ENCODE data around the gene ATP7B. TPM values are rescaled to one million over a fixed set of nuclear protein-coding genes. Genes with fewer than 3 reads are reported as not detected.

Gene ATP7B
- total and polyA plus RNA-seq, 2 donors (not counting 1 experiment from before 2014, with no cell fraction given) = 1.7 to 3.3 TPM

- H2AFZ ChIP-seq (ENCODE audit: low read length) = no peak overlapping the region
- no peaks in the 10 kb centered on the region for H3K9me3 ChIP-seq (ENCODE audit: control insufficient read depth, insufficient read depth, low read depth, low read length)
- no peak overlapping the region for H3K4me3 ChIP-seq (replicated peaks in 1 of 4; ENCODE audit: control extremely low read depth in 1 of 4, insufficient read depth in 1 of 4, low read depth in 3 of 4, low read length in 4 of 4)
- no peaks in the 10 kb centered on the region for H3K36me3 ChIP-seq (ENCODE audit: control insufficient read depth, insufficient read depth, low read length)
- TF ChIP-seq EZH2 (IDR thresholded peaks at IDR 0.05; ENCODE audit: low read length, missing control alignments) (no peak), CTCF (conservative IDR thresholded peaks at IDR 0.05 in 1 of 2, IDR thresholded peaks at IDR 0.05 in 1 of 2; ENCODE audit: low read depth in 1 of 2, low read length in 2 of 2) (no peak)
- no peaks in the 10 kb centered on the region for H3K27me3 ChIP-seq (ENCODE audit: control insufficient read depth, insufficient read depth, low read length)
- no peaks in the 10 kb centered on the region for H3K79me2 ChIP-seq (ENCODE audit: control insufficient read depth, insufficient read depth, low read length)
- no peak overlapping the region for H3K27ac ChIP-seq (ENCODE audit: insufficient read depth, low read length)
- H4K20me1 ChIP-seq (ENCODE audit: control insufficient read depth, extremely low read depth, insufficient read depth, low read length) = no peaks in the 10 kb centered on the region
- H3K4me1 ChIP-seq (ENCODE audit: control insufficient read depth, extremely low read depth, insufficient read depth, low read length) = no peaks in the 10 kb centered on the region
- H3K9ac ChIP-seq (ENCODE audit: insufficient read depth, low read length) = no peak overlapping the region
- DNase-seq (ENCODE audit: low read depth in 2 of 2) = no peak
- H3K4me2 ChIP-seq (ENCODE audit: extremely low read depth, insufficient read depth, low read length) = no peak overlapping the region
Observed at GRCh38 chr13:51974482-51974881, 36.8 kb downstream of the ATP7B start.

- no peaks in the 10 kb centered on the region for H3K4me1 ChIP-seq (ENCODE audit: control insufficient read depth, extremely low read depth, insufficient read depth, low read length)
- H3K36me3 ChIP-seq (ENCODE audit: control insufficient read depth, insufficient read depth, low read length) = no peaks in the 10 kb centered on the region
- no peak overlapping the region for H3K4me3 ChIP-seq (replicated peaks in 1 of 4; ENCODE audit: control extremely low read depth in 1 of 4, insufficient read depth in 1 of 4, low read depth in 3 of 4, low read length in 4 of 4)
- no peak overlapping the region for H2AFZ ChIP-seq (ENCODE audit: low read length)
- H3K9ac ChIP-seq (ENCODE audit: insufficient read depth, low read length) = no peak overlapping the region
- H3K27ac ChIP-seq (ENCODE audit: insufficient read depth, low read length) = no peak overlapping the region
- H3K9me3 ChIP-seq (ENCODE audit: control insufficient read depth, insufficient read depth, low read depth, low read length) = no peaks in the 10 kb centered on the region
- H3K27me3 ChIP-seq (ENCODE audit: control insufficient read depth, insufficient read depth, low read length) = no peaks in the 10 kb centered on the region
- H4K20me1 ChIP-seq (ENCODE audit: control insufficient read depth, extremely low read depth, insufficient read depth, low read length) = no peaks in the 10 kb centered on the region
- H3K4me2 ChIP-seq (ENCODE audit: extremely low read depth, insufficient read depth, low read length) = no peak overlapping the region
- H3K79me2 ChIP-seq (ENCODE audit: control insufficient read depth, insufficient read depth, low read length) = no peaks in the 10 kb centered on the region
- TF ChIP-seq CTCF (conservative IDR thresholded peaks at IDR 0.05 in 1 of 2, IDR thresholded peaks at IDR 0.05 in 1 of 2; ENCODE audit: low read depth in 1 of 2, low read length in 2 of 2) (no peak), EZH2 (IDR thresholded peaks at IDR 0.05; ENCODE audit: low read length, missing control alignments) (no peak)
- DNase-seq (ENCODE audit: low read depth in 2 of 2) = no peak
Observed at GRCh38 chr13:51971520-51972426, 39.5 kb downstream of the ATP7B start.

GRCh38 chr13:51970349-51970748 is 40.9 kb downstream of the ATP7B start:
- no peaks in the 10 kb centered on the region for H4K20me1 ChIP-seq (ENCODE audit: control insufficient read depth, extremely low read depth, insufficient read depth, low read length)
- no peak overlapping the region for H3K9ac ChIP-seq (ENCODE audit: insufficient read depth, low read length)
- no peaks in the 10 kb centered on the region for H3K79me2 ChIP-seq (ENCODE audit: control insufficient read depth, insufficient read depth, low read length)
- no peak overlapping the region for H2AFZ ChIP-seq (ENCODE audit: low read length)
- H3K4me3 ChIP-seq (replicated peaks in 1 of 4; ENCODE audit: control extremely low read depth in 1 of 4, insufficient read depth in 1 of 4, low read depth in 3 of 4, low read length in 4 of 4) = no peak overlapping the region
- TF ChIP-seq EZH2 (IDR thresholded peaks at IDR 0.05; ENCODE audit: low read length, missing control alignments) (no peak), CTCF (conservative IDR thresholded peaks at IDR 0.05 in 1 of 2, IDR thresholded peaks at IDR 0.05 in 1 of 2; ENCODE audit: low read depth in 1 of 2, low read length in 2 of 2) (no peak)
- H3K36me3 ChIP-seq (ENCODE audit: control insufficient read depth, insufficient read depth, low read length) = no peaks in the 10 kb centered on the region
- no peak overlapping the region for H3K27ac ChIP-seq (ENCODE audit: insufficient read depth, low read length)
- no peak for DNase-seq (ENCODE audit: low read depth in 2 of 2)
- H3K4me2 ChIP-seq (ENCODE audit: extremely low read depth, insufficient read depth, low read length) = no peak overlapping the region
- H3K4me1 ChIP-seq (ENCODE audit: control insufficient read depth, extremely low read depth, insufficient read depth, low read length) = no peaks in the 10 kb centered on the region
- no peaks in the 10 kb centered on the region for H3K9me3 ChIP-seq (ENCODE audit: control insufficient read depth, insufficient read depth, low read depth, low read length)
- no peaks in the 10 kb centered on the region for H3K27me3 ChIP-seq (ENCODE audit: control insufficient read depth, insufficient read depth, low read length)
